GM23338 (cell line): ENCODE measurements around the gene SCFD2. TPM values are rescaled to one million over a fixed set of nuclear protein-coding genes. Genes with fewer than 3 reads are reported as not detected.

Experiments
- ATAC-seq: fragments of 200-7000 bp; cut with Tn5 transposase; 3 replicates; pipeline ENCODE4 v1.9.1; 2020
- DNase-seq: peaks from one replicate; pipeline ENCODE4 v3.0.0-alpha.2; 2015; ENCODE audit warnings: low spot score
- H2AFZ ChIP-seq: fragments of 200-600 bp; sonication (generic); 2 replicates; pipeline ENCODE4 v1.8.0; 2016; ENCODE audit warnings: antibody characterized with exemption, mild to moderate bottlenecking, moderate library complexity
- H3F3A ChIP-seq: fragments of 200-600 bp; sonication (generic); replicated peaks from 2 replicates; pipeline ENCODE4 v1.8.0; 2017; ENCODE audit warnings: antibody characterized with exemption, mixed run types, low read depth
- H3K27ac ChIP-seq: fragments of 200-600 bp; sonication (generic); 2 replicates; pipeline ENCODE4 v1.6.1; 2016; ENCODE audit warnings: low read depth
- H3K27me3 ChIP-seq: fragments of 200-600 bp; sonication (generic); 2 replicates; pipeline ENCODE4 v1.8.0; 2016; ENCODE audit warnings: mild to moderate bottlenecking, mixed run types, moderate library complexity; ENCODE audit not compliant: insufficient read depth
- H3K36me3 ChIP-seq: fragments of 200-600 bp; sonication (generic); 2 replicates; pipeline ENCODE4 v1.8.0; 2016; ENCODE audit warnings: mild to moderate bottlenecking; ENCODE audit not compliant: insufficient read depth
- H3K4me1 ChIP-seq: fragments of 200-600 bp; sonication (generic); 2 replicates; pipeline ENCODE4 v1.8.0; 2016; ENCODE audit warnings: mild to moderate bottlenecking, moderate library complexity; ENCODE audit not compliant: insufficient read depth
- H3K4me2 ChIP-seq: fragments of 200-600 bp; sonication (generic); 2 replicates; pipeline ENCODE4 v1.7.1; 2017; ENCODE audit warnings: mixed run types
- H3K4me3 ChIP-seq: fragments of 200-600 bp; sonication (generic); 2 replicates; pipeline ENCODE4 v1.6.1; 2016; ENCODE audit warnings: mixed run types
- H3K79me2 ChIP-seq: fragments of 200-600 bp; sonication (generic); replicated peaks from 2 replicates; pipeline ENCODE4 v1.8.0; 2017; ENCODE audit warnings: mild to moderate bottlenecking; ENCODE audit not compliant: insufficient read depth
- H3K9me2 ChIP-seq: fragments of 200-600 bp; sonication (generic); 2 replicates; pipeline ENCODE4 v1.8.0; 2017; ENCODE audit not compliant: insufficient read depth
- H4K20me1 ChIP-seq: fragments of 200-600 bp; sonication (generic); replicated peaks from 2 replicates; pipeline ENCODE4 v1.8.0; 2017; ENCODE audit warnings: mild to moderate bottlenecking; ENCODE audit not compliant: insufficient read depth
- H3K27ac Mint-ChIP-seq: 2 replicates; pipeline ENCODE4 v1.8.0; 2020; ENCODE audit warnings: inconsistent platforms, mild to moderate bottlenecking, moderate library complexity, mixed read lengths
- H3K27me3 Mint-ChIP-seq: 3 replicates; pipeline ENCODE4 v1.8.0; 2022; ENCODE audit warnings: low read depth, mild to moderate bottlenecking, moderate library complexity, mixed read lengths, inconsistent platforms; ENCODE audit not compliant: insufficient read depth, poor library complexity
- H3K36me3 Mint-ChIP-seq: 3 replicates; pipeline ENCODE4 v1.8.0; 2021; ENCODE audit warnings: low read depth, mild to moderate bottlenecking, inconsistent platforms, moderate library complexity, mixed read lengths
- H3K4me1 Mint-ChIP-seq: 3 replicates; pipeline ENCODE4 v1.8.0; 2020; ENCODE audit warnings: mild to moderate bottlenecking, inconsistent platforms, mixed read lengths
- H3K4me3 Mint-ChIP-seq: 3 replicates; pipeline ENCODE4 v1.8.0; 2021; ENCODE audit warnings: moderate library complexity, mild to moderate bottlenecking, inconsistent platforms, mixed read lengths
- H3K9me3 Mint-ChIP-seq: 3 replicates; pipeline ENCODE4 v1.8.0; 2020; ENCODE audit warnings: moderate library complexity, mild to moderate bottlenecking, inconsistent platforms, mixed read lengths
- CREB1 ChIP-seq: fragments of 250-450 bp; sonication (Bioruptor Pico); IDR thresholded peaks from 2 replicates; pipeline ENCODE4 v1.5.0; 2020; ENCODE audit warnings: low read depth, mild to moderate bottlenecking, moderate library complexity
- EZH2phosphoT487 ChIP-seq: fragments of 200-600 bp; sonication (generic); IDR thresholded peaks from one replicate; pipeline ENCODE4 v1.8.1; 2018; ENCODE audit warnings: antibody characterized with exemption; ENCODE audit not compliant: unreplicated experiment
- JUNB ChIP-seq: IDR thresholded peaks from one replicate; pipeline ENCODE4 v1.6.1; 2016; ENCODE audit warnings: antibody characterized with exemption; ENCODE audit not compliant: unreplicated experiment
- NANOG ChIP-seq: IDR thresholded peaks from 2 replicates; pipeline ENCODE4 v1.6.1; 2016; ENCODE audit warnings: antibody characterized with exemption, borderline replicate concordance
- POLR2AphosphoS5 ChIP-seq: IDR thresholded peaks from 2 replicates; pipeline ENCODE4 v1.6.1; 2016; ENCODE audit warnings: antibody characterized with exemption, low read depth
- ZNF114 ChIP-seq: fragments of 250-450 bp; sonication (Bioruptor Pico); IDR thresholded peaks from 2 replicates; pipeline ENCODE4 v1.5.0; 2020; ENCODE audit warnings: mild to moderate bottlenecking, moderate library complexity
- ZNF331 ChIP-seq: fragments of 250-450 bp; sonication (Bioruptor Pico); IDR thresholded peaks from 2 replicates; pipeline ENCODE4 v1.5.0; 2020; ENCODE audit warnings: low read depth, mild to moderate bottlenecking, moderate library complexity
- polyA plus RNA-seq: library from polyadenylated mRNA; unstranded; fragments of >200 nt; fragmentation: Nextera tagmentation; extraction: Ambion mirVana; gene quantifications from 2 replicates; pipeline ENCODE4 v1.2.1, GENCODE V29; 2016
- total RNA-seq: library from RNA; depleted of rRNA; stranded (reverse); fragments of >200 nt; shearing (Covaris generic); gene quantifications from 2 replicates; pipeline ENCODE4 v1.2.3, GENCODE V29; 2014
- TF ChIP-seq, protein P1 (sequence below), 2 experiments: fragments of 200-600 bp in 1 of 2; sonication (generic) in 1 of 2; conservative IDR thresholded peaks; 2 replicates each; pipeline versions ENCODE4 v1.5.1 to v1.6.1; 2016 to 2017; ENCODE audit warnings: antibody characterized with exemption in 2 of 2, low read depth in 2 of 2, mild to moderate bottlenecking in 2 of 2, moderate library complexity in 1 of 2
- TF ChIP-seq, protein P2 (sequence below): IDR thresholded peaks from one replicate; pipeline ENCODE4 v1.6.1; 2018; ENCODE audit warnings: antibody characterized with exemption; ENCODE audit not compliant: unreplicated experiment
- TF ChIP-seq, protein P3 (sequence below): fragments of 250-450 bp; sonication (Bioruptor Pico); IDR thresholded peaks from 2 replicates; pipeline ENCODE4 v1.5.0; 2020; ENCODE audit warnings: mild to moderate bottlenecking, moderate library complexity

The SCFD2 gene
- total and polyA plus RNA-seq, 2 experiments from 2014 or later: 5.7 to 17.5 TPM

DNA sequence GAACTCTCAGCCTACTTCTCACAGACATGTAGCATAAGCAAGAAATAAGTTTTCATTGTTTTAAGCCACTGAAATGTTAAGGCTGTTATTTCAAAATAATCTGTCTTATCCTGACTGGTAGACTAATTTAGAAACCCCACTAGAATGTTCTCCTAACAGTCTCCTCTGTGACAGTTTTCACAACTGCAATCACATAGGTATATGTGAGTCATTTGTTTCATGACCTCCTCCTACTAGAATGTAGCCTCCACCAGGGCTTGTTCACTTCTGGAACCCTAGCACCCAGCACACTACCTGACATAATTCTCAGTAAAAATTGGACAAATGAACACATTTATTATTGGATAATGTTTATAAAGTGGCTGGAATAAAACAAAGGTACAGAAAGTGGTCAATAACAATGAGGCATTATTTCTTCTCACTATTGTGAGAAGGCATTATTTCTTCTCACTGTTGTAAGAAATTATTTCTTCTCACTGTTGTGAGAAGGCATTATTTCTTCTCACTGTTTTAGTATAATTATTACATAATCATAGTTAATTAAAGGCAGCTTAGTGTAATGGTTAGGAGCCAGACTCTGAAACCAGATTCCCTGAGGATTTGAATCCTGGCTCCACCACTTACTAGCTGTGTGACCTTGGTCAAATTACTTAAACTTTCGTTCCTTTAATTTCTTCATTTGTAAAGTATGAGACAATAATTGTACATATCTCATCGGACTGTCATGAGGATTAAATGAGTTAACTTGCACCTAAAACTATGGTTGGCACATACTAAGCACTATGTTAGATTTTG, 252.2 kb downstream of the SCFD2 start:
- Mint-ChIP-seq H3K27me3 (no peaks in the 10 kb centered on the region), H3K36me3 (no peaks in the 10 kb centered on the region), H3K9me3 (peaks cover 3% of the 10 kb centered on the region; the same call in 1 of the 3 replicates), H3K27ac (no peak overlapping the region), H3K4me1 (no peaks in the 10 kb centered on the region), H3K4me3 (no peak overlapping the region)
- Histone ChIP-seq H3K27me3 (no peaks in the 10 kb centered on the region), H3K36me3 (no peaks in the 10 kb centered on the region), H3K27ac (no peak overlapping the region), H4K20me1 (no peaks in the 10 kb centered on the region), H3K79me2 (no peaks in the 10 kb centered on the region), H3F3A (no peaks in the 10 kb centered on the region), H2AFZ (no peak overlapping the region), H3K4me2 (no peak overlapping the region), H3K4me1 (no peaks in the 10 kb centered on the region), H3K4me3 (no peak overlapping the region), H3K9me2 (0 out of 2 replicates have a peak, but pooled peaks cover 4% of the 10 kb centered on the region)
- no peak for DNase-seq
- no peak for ATAC-seq
- TF ChIP-seq POLR2AphosphoS5 (no peak), ZNF114 (CRISPR knock-in tag) (no peak)

DNA sequence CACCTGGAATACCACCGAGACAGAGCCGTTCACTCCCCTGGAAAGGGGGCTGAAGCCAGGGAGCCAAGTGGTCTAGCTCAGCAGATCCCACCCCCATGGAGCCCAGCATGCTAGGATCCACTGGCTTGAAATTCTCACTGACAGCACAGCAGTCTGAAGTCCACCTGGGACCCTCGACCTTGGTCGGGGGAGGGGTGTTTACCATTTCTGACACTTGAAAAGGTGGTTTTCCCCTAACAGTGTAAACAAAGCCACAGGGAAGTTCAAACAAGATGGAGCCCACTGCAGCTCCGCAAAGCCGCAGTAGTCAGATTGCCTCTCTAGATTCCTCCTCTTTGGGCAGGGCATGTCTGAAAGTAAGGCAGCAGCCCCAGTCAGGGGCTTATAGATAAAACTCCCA, 260.5 kb downstream of the SCFD2 start:
- peaks cover under 1% of the 10 kb centered on the region; the same call in 1 of the 3 replicates for H3K9me3 Mint-ChIP-seq
- Histone ChIP-seq H3K79me2 (no peaks in the 10 kb centered on the region), H3K4me3 (no peak overlapping the region), H3K27ac (no peak overlapping the region), H3K36me3 (no peaks in the 10 kb centered on the region), H2AFZ (no peak overlapping the region), H3K4me2 (no peak overlapping the region), H3K4me1 (no peaks in the 10 kb centered on the region), H3K9me2 (0 out of 2 replicates have a peak, but pooled peaks cover 7% of the 10 kb centered on the region), H3K27me3 (no peaks in the 10 kb centered on the region), H4K20me1 (no peaks in the 10 kb centered on the region), H3F3A (no peaks in the 10 kb centered on the region)
- H3K4me3 Mint-ChIP-seq: no peak overlapping the region
- DNase-seq (no peak), ATAC-seq (no peak)
- no peaks in the 10 kb centered on the region for H3K27me3 Mint-ChIP-seq
- peaks cover 5% of the 10 kb centered on the region; the same call in 2 of the 3 replicates for H3K4me1 Mint-ChIP-seq
- H3K27ac Mint-ChIP-seq: no peak overlapping the region
- H3K36me3 Mint-ChIP-seq: no peaks in the 10 kb centered on the region
- TF ChIP-seq, protein P1, sequence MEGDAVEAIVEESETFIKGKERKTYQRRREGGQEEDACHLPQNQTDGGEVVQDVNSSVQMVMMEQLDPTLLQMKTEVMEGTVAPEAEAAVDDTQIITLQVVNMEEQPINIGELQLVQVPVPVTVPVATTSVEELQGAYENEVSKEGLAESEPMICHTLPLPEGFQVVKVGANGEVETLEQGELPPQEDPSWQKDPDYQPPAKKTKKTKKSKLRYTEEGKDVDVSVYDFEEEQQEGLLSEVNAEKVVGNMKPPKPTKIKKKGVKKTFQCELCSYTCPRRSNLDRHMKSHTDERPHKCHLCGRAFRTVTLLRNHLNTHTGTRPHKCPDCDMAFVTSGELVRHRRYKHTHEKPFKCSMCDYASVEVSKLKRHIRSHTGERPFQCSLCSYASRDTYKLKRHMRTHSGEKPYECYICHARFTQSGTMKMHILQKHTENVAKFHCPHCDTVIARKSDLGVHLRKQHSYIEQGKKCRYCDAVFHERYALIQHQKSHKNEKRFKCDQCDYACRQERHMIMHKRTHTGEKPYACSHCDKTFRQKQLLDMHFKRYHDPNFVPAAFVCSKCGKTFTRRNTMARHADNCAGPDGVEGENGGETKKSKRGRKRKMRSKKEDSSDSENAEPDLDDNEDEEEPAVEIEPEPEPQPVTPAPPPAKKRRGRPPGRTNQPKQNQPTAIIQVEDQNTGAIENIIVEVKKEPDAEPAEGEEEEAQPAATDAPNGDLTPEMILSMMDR (conservative IDR thresholded peaks at IDR 0.05; ENCODE audit: low read depth in 2 of 2): no peak
- TF ChIP-seq EZH2phosphoT487 (no peak), CREB1 (CRISPR knock-in tag) (no peak), ZNF331 (no peak), JUNB (no peak), NANOG (no peak), ZNF114 (CRISPR knock-in tag) (no peak)
- TF ChIP-seq, protein P2, sequence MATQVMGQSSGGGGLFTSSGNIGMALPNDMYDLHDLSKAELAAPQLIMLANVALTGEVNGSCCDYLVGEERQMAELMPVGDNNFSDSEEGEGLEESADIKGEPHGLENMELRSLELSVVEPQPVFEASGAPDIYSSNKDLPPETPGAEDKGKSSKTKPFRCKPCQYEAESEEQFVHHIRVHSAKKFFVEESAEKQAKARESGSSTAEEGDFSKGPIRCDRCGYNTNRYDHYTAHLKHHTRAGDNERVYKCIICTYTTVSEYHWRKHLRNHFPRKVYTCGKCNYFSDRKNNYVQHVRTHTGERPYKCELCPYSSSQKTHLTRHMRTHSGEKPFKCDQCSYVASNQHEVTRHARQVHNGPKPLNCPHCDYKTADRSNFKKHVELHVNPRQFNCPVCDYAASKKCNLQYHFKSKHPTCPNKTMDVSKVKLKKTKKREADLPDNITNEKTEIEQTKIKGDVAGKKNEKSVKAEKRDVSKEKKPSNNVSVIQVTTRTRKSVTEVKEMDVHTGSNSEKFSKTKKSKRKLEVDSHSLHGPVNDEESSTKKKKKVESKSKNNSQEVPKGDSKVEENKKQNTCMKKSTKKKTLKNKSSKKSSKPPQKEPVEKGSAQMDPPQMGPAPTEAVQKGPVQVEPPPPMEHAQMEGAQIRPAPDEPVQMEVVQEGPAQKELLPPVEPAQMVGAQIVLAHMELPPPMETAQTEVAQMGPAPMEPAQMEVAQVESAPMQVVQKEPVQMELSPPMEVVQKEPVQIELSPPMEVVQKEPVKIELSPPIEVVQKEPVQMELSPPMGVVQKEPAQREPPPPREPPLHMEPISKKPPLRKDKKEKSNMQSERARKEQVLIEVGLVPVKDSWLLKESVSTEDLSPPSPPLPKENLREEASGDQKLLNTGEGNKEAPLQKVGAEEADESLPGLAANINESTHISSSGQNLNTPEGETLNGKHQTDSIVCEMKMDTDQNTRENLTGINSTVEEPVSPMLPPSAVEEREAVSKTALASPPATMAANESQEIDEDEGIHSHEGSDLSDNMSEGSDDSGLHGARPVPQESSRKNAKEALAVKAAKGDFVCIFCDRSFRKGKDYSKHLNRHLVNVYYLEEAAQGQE: no peak
- TF ChIP-seq, protein P3, sequence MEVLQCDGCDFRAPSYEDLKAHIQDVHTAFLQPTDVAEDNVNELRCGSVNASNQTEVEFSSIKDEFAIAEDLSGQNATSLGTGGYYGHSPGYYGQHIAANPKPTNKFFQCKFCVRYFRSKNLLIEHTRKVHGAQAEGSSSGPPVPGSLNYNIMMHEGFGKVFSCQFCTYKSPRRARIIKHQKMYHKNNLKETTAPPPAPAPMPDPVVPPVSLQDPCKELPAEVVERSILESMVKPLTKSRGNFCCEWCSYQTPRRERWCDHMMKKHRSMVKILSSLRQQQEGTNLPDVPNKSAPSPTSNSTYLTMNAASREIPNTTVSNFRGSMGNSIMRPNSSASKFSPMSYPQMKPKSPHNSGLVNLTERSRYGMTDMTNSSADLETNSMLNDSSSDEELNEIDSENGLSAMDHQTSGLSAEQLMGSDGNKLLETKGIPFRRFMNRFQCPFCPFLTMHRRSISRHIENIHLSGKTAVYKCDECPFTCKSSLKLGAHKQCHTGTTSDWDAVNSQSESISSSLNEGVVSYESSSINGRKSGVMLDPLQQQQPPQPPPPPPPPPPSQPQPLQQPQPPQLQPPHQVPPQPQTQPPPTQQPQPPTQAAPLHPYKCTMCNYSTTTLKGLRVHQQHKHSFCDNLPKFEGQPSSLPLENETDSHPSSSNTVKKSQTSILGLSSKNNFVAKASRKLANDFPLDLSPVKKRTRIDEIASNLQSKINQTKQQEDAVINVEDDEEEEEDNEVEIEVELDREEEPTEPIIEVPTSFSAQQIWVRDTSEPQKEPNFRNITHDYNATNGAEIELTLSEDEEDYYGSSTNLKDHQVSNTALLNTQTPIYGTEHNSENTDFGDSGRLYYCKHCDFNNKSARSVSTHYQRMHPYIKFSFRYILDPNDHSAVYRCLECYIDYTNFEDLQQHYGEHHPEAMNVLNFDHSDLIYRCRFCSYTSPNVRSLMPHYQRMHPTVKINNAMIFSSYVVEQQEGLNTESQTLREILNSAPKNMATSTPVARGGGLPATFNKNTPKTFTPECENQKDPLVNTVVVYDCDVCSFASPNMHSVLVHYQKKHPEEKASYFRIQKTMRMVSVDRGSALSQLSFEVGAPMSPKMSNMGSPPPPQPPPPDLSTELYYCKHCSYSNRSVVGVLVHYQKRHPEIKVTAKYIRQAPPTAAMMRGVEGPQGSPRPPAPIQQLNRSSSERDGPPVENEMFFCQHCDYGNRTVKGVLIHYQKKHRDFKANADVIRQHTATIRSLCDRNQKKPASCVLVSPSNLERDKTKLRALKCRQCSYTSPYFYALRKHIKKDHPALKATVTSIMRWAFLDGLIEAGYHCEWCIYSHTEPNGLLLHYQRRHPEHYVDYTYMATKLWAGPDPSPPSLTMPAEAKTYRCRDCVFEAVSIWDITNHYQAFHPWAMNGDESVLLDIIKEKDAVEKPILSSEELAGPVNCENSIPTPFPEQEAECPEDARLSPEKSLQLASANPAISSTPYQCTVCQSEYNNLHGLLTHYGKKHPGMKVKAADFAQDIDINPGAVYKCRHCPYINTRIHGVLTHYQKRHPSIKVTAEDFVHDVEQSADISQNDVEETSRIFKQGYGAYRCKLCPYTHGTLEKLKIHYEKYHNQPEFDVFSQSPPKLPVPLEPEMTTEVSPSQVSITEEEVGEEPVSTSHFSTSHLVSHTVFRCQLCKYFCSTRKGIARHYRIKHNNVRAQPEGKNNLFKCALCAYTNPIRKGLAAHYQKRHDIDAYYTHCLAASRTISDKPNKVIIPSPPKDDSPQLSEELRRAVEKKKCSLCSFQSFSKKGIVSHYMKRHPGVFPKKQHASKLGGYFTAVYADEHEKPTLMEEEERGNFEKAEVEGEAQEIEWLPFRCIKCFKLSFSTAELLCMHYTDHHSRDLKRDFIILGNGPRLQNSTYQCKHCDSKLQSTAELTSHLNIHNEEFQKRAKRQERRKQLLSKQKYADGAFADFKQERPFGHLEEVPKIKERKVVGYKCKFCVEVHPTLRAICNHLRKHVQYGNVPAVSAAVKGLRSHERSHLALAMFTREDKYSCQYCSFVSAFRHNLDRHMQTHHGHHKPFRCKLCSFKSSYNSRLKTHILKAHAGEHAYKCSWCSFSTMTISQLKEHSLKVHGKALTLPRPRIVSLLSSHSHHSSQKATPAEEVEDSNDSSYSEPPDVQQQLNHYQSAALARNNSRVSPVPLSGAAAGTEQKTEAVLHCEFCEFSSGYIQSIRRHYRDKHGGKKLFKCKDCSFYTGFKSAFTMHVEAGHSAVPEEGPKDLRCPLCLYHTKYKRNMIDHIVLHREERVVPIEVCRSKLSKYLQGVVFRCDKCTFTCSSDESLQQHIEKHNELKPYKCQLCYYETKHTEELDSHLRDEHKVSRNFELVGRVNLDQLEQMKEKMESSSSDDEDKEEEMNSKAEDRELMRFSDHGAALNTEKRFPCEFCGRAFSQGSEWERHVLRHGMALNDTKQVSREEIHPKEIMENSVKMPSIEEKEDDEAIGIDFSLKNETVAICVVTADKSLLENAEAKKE (CRISPR knock-in tag): no peak
